Stomach (tissue), 9 donors: Measurements from ENCODE around the gene MAPK8IP3. TPM values are rescaled to one million over a fixed set of nuclear protein-coding genes. Genes with fewer than 3 reads are reported as not detected.

Experiments
- DNase-seq, 2 donors: peaks; one replicate each; pipeline versions ENCODE4 v3.0.0 to v3.0.0-alpha.2; 2013 to 2019
- H3K27ac ChIP-seq, 5 donors: fragments of 200-600 bp in 4 of 5; sonication (generic) in 4 of 5; one replicate each; pipeline ENCODE4 v1.5.1; 2013 to 2019; ENCODE audit warnings: mild to moderate bottlenecking in 1 of 5, moderate library complexity in 1 of 5
- H3K27me3 ChIP-seq, 3 donors: fragments of 200-600 bp; sonication (generic); one replicate each; pipeline ENCODE4 v1.5.1; 2017 to 2019; ENCODE audit warnings: mixed run types in 1 of 3
- H3K36me3 ChIP-seq, 4 donors: fragments of 200-600 bp; sonication (generic); 1 replicate in 3 of 4; 2 replicates in 1 of 4; pipeline ENCODE4 v1.5.1; 2016 to 2019
- H3K4me1 ChIP-seq, 4 donors: fragments of 200-600 bp; sonication (generic); one replicate each; pipeline ENCODE4 v1.5.1; 2016 to 2019
- H3K4me3 ChIP-seq, 4 donors: fragments of 200-600 bp; sonication (generic) in 3 of 4; one replicate each; pipeline ENCODE4 v1.5.1; 2016 to 2019; ENCODE audit warnings: mild to moderate bottlenecking in 1 of 4
- H3K9me3 ChIP-seq, 4 donors: fragments of 200-600 bp; sonication (generic); one replicate each; pipeline ENCODE4 v1.5.1; 2016 to 2019
- CTCF ChIP-seq, 7 experiments: fragments of 450-650 bp in 4 of 7; fragments of 200-600 bp in 3 of 7; sonication (generic) in 3 of 7; IDR thresholded peaks; one replicate each; pipeline ENCODE4 v1.5.1; 2016 to 2019; ENCODE audit warnings: antibody characterized with exemption in 7 of 7, control low read depth in 2 of 7, mild to moderate bottlenecking in 1 of 7
- EP300 ChIP-seq: sonication (generic); formaldehyde crosslinking; IDR thresholded peaks from one replicate; pipeline ENCODE4 v1.6.1; 2017; ENCODE audit warnings: antibody characterized with exemption
- POLR2A ChIP-seq, 4 donors: fragments of 450-650 bp; IDR thresholded peaks; one replicate each; pipeline ENCODE4 v1.6.1; 2016; ENCODE audit warnings: antibody characterized with exemption in 4 of 4, control low read depth in 2 of 4, mild to moderate bottlenecking in 1 of 4, moderate library complexity in 1 of 4
- POLR2AphosphoS5 ChIP-seq, 3 donors: sonication (generic); formaldehyde crosslinking; IDR thresholded peaks; one replicate each; pipeline ENCODE4 v1.6.1; 2016; ENCODE audit warnings: antibody characterized with exemption in 3 of 3
- WGBS, 5 donors: extraction: QIAGEN DNeasy Blood & Tissue Kit in 3 of 5; methylation state at CpG; one replicate each; pipeline versions ENCODE4 v1.1.5 to v1.1.7; 2013 to 2018; 5-methylcytosine and 5-hydroxymethylcytosine counted together
- intact Hi-C: fragments of 100-400 bp; cut with DNase I; formaldehyde crosslinking; loops from one replicate; pipeline ENCODE4 v1.15.1; 2023; ENCODE audit warnings: low total_unique reads
- polyA plus RNA-seq, 3 donors: library from polyadenylated mRNA; stranded (reverse); fragments of 200-250 nt; gene quantifications; one replicate each; pipeline ENCODE4 v1.2.3, GENCODE V29; 2013
- total RNA-seq, 5 donors: library from RNA; depleted of rRNA; stranded (reverse); fragments of >200 nt; gene quantifications; one replicate each; pipeline versions ENCODE4 v1.1.0 to v1.2.3, GENCODE V29; 2014 to 2016
- donor health status: healthy with polysubstance abuse.
- donor health status: Bipolar disorder and iron deficiency.
- donor health status: healthy.

MAPK8IP3 gene
- total and polyA plus RNA-seq, 8 donors = 10.1 to 320 (median 56.3) TPM

GRCh38 chr16:1721372-1721771, 15.4 kb downstream of the MAPK8IP3 start:
- Histone ChIP-seq H3K4me1 (peaks cover 27 to 54% (median 37%) of the 10 kb centered on the region in 4 donors), H3K27me3 (no peaks in the 10 kb centered on the region), H3K9me3 (no peaks in the 10 kb centered on the region), H3K36me3 (peaks cover 7 to 23% (median 22%) of the 10 kb centered on the region in 4 donors), H3K27ac (peak overlapping the region in 4 of 5 donors; percentile 44 to 86 (median 77)), H3K4me3 (no peak overlapping the region)
- no peak for DNase-seq
- TF ChIP-seq POLR2AphosphoS5 (IDR thresholded peaks at IDR 0.05) (no peak), EP300 (no peak), CTCF (IDR thresholded peaks at IDR 0.05) (no peak), POLR2A (IDR thresholded peaks at IDR 0.05) (no peak)
- 91 to 94% (median 94%) methylated on average over 9 of the region's 9 CpGs for WGBS, 5 donors
- intact Hi-C loops = no loop called here

- DNase-seq = peak; percentile 47 to 66
- intact Hi-C loops = no loop called here
- Histone ChIP-seq H3K4me3 (no peak overlapping the region), H3K27ac (peak overlapping the region in 4 of 5 donors; percentile 67 to 86 (median 77)), H3K9me3 (no peaks in the 10 kb centered on the region), H3K4me1 (peaks cover 27 to 54% (median 37%) of the 10 kb centered on the region in 4 donors), H3K36me3 (peaks cover 23 to 46% (median 45%) of the 10 kb centered on the region in 4 donors), H3K27me3 (no peaks in the 10 kb centered on the region)
- TF ChIP-seq POLR2A (IDR thresholded peaks at IDR 0.05) (no peak), CTCF (IDR thresholded peaks at IDR 0.05) (peak in 5 of 7 experiments; percentile 56 to 86 (median 80)), EP300 (no peak), POLR2AphosphoS5 (IDR thresholded peaks at IDR 0.05) (no peak)
- whole genome bisulfite sequencing, 5 donors = 43 to 50% (median 44%) methylated on average over 6 of the region's 6 CpGs
Observed at GRCh38 chr16:1723450-1724147, 17.6 kb downstream of the MAPK8IP3 start.

GRCh38 chr16:1724491-1724890, 18.5 kb downstream of the MAPK8IP3 start:
- H3K27me3 ChIP-seq = no peaks in the 10 kb centered on the region
- peaks cover 31 to 54% (median 53%) of the 10 kb centered on the region in 4 donors for H3K36me3 ChIP-seq
- WGBS, 5 donors = 90 to 97% (median 93%) methylated on average over 12 of the region's 12 CpGs
- H3K27ac ChIP-seq = no peak overlapping the region
- intact Hi-C loops = no loop called here
- TF ChIP-seq POLR2A (IDR thresholded peaks at IDR 0.05) (no peak), EP300 (no peak), POLR2AphosphoS5 (IDR thresholded peaks at IDR 0.05) (no peak), CTCF (IDR thresholded peaks at IDR 0.05) (no peak)
- no peak overlapping the region for H3K4me3 ChIP-seq
- peaks cover 27 to 48% (median 35%) of the 10 kb centered on the region in 4 donors for H3K4me1 ChIP-seq
- no peak for DNase-seq
- H3K9me3 ChIP-seq = no peaks in the 10 kb centered on the region

- H3K4me3 ChIP-seq = no peak overlapping the region
- WGBS, 5 donors = 94 to 96% (median 95%) methylated on average over 29 to 32 of the region's 32 CpGs
- H3K27ac ChIP-seq = no peak overlapping the region
- intact Hi-C loops = no loop called here
- H3K27me3 ChIP-seq = no peaks in the 10 kb centered on the region
- H3K36me3 ChIP-seq = peaks cover 36 to 78% (median 77%) of the 10 kb centered on the region in 4 donors
- no peak for DNase-seq
- H3K4me1 ChIP-seq = peaks cover 18 to 24% (median 21%) of the 10 kb centered on the region in 4 donors
- TF ChIP-seq POLR2AphosphoS5 (IDR thresholded peaks at IDR 0.05) (no peak), POLR2A (IDR thresholded peaks at IDR 0.05) (no peak), CTCF (IDR thresholded peaks at IDR 0.05) (no peak), EP300 (no peak)
- no peaks in the 10 kb centered on the region for H3K9me3 ChIP-seq
Observed at GRCh38 chr16:1726661-1727502, 20.9 kb downstream of the MAPK8IP3 start.
